GM13977 (cell line): Measurements from ENCODE around the gene KARS1.

Source experiments
- DNase-seq: peaks from one replicate; pipeline ENCODE4 v3.0.0; 2012; ENCODE audit warnings: low spot score
- in situ Hi-C: fragments of 300-500 bp; cut with MboI; formaldehyde crosslinking; loops from one replicate; pipeline ENCODE4 v1.12.0; 2022; ENCODE audit warnings: low sequenced_read_pairs, low pct_unique_long_range_greater_than_20kb, mixed read lengths, inconsistent platforms; ENCODE audit not compliant: unreplicated experiment
- TF ChIP-seq, protein P1 (sequence below): IDR thresholded peaks from 2 replicates; pipeline ENCODE4 v1.5.1; 2012; ENCODE audit warnings: mild to moderate bottlenecking, control low read depth; ENCODE audit not compliant: insufficient read depth; ENCODE audit errors: extremely low read depth, missing control alignments

KARS1 gene

DNA sequence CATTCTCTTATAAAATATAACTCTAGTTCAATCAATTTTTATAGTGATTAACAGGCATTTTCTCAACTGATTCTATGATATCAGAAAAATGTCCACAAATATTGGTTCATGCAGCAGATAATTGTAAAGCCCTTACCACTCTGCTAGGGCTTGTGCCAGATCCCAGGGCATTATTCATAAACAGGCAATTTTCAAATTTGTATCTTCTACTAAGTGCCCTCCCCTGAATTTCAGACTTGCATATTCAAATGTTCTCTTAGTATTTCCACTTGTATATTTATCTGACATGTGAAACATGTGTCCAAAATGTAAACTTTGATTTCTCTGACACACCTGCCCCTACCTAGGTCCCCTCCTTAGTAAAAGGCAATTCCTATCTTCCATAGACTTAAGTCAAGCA, 20.0 kb upstream of the KARS1 start:
- DNase-seq: no peak
- in situ Hi-C loops: loop anchor here (25.0 kb wide), 1 partner anchor 95 kb away; no protein-coding TSS in a partner anchor
- TF ChIP-seq, protein P1, sequence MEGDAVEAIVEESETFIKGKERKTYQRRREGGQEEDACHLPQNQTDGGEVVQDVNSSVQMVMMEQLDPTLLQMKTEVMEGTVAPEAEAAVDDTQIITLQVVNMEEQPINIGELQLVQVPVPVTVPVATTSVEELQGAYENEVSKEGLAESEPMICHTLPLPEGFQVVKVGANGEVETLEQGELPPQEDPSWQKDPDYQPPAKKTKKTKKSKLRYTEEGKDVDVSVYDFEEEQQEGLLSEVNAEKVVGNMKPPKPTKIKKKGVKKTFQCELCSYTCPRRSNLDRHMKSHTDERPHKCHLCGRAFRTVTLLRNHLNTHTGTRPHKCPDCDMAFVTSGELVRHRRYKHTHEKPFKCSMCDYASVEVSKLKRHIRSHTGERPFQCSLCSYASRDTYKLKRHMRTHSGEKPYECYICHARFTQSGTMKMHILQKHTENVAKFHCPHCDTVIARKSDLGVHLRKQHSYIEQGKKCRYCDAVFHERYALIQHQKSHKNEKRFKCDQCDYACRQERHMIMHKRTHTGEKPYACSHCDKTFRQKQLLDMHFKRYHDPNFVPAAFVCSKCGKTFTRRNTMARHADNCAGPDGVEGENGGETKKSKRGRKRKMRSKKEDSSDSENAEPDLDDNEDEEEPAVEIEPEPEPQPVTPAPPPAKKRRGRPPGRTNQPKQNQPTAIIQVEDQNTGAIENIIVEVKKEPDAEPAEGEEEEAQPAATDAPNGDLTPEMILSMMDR: no peak

DNA sequence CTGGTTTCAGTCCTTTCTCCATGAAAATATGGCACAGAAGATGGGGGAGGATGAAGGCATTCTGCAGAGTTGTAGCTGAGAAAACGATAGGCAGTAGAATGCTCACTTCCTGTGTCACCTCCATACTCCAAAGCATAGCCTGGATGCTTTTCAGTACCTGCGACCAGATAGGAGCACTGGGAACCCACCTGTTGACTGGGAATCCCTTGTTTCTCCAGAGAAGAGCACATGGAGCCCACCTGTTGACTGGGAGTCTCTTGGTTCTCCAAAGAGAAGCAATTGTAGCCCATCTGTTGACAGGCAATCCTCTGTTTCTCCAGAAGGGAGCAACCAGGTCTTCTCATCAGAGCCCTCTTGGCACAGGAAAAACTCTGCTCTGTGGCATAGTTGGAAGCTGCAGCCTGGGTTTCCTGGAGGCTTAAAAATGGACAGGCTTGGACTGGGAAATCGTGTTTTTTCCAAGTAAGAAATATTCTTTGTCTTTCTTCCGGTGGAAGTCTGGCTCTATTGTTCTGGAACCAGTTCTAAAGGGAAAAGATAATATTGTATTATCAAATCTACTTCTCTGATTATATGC, 13.3 kb upstream of the KARS1 start:
- TF ChIP-seq, protein P1: no peak
- in situ Hi-C loops: loop anchor here (25.0 kb wide), 1 partner anchor 101 kb away; no protein-coding TSS in a partner anchor
- DNase-seq: no peak

DNA sequence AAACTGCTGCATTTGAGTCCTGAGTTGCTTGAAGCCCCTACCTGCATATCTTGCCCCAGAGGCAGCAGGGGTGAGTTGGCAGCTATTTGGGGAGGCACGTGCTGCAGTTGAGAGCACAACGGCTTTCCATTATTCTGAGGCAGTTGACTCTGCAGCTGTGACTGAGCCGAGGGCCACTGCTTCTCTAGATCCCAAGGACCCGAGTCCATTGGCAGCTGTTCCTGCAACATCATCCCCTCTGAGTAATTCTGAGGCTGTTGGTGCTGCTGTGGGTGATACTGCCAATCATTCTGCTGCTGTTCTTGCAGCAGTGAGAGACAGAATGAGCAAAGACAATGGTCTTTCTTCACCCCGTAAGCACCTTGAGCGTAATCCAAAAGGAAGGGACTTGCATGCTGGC, 12.9 kb upstream of the KARS1 start:
- in situ Hi-C loops: loop anchor here (25.0 kb wide), 1 partner anchor 102 kb away; no protein-coding TSS in a partner anchor
- DNase-seq: no peak
- TF ChIP-seq, protein P1: no peak

DNA sequence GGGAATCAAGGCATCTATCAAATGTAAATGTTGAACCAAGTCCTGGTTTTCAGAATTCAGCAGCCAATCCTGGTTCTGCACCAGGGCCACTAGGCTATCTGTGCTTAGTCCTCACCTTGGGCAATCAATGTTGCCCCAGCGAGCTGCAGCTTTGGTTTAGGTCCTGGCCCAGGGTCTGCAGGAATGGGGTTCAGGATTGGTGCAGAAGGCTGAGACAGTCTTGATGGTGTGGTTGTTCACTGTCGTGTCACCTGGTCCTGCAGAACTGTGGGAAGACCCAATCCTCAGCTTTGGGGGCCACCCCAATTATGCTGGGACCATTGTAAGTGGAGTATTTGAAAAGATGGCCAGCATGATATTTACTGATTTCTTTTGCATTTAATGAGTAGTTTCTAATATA, 10.7 kb upstream of the KARS1 start:
- DNase-seq: no peak
- TF ChIP-seq, protein P1: no peak
- in situ Hi-C loops: loop anchor here (25.0 kb wide), 1 partner anchor 104 kb away; no protein-coding TSS in a partner anchor

DNA sequence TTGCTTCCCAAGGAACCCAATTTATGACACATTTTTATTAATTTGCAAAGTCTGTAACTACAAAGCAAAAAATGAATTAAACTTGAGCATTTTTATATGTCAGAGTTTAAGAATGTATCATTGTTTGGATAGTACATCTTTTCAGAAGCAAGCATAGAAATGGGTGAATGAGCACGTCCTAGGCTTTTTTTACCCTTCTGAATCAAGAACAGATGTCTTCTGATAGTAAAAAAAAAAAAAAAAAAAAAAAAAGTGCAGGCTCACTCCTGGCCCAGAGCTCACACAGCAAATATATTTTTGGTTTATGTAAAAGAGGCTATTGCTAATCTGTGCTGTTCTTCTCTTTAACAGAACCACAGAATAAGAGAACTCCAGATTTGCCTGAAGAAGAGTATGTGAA, 6.5 kb upstream of the KARS1 start:
- TF ChIP-seq, protein P1: no peak
- in situ Hi-C loops: loop anchor here (25.0 kb wide), 1 partner anchor 108 kb away; no protein-coding TSS in a partner anchor
- no peak for DNase-seq

DNA sequence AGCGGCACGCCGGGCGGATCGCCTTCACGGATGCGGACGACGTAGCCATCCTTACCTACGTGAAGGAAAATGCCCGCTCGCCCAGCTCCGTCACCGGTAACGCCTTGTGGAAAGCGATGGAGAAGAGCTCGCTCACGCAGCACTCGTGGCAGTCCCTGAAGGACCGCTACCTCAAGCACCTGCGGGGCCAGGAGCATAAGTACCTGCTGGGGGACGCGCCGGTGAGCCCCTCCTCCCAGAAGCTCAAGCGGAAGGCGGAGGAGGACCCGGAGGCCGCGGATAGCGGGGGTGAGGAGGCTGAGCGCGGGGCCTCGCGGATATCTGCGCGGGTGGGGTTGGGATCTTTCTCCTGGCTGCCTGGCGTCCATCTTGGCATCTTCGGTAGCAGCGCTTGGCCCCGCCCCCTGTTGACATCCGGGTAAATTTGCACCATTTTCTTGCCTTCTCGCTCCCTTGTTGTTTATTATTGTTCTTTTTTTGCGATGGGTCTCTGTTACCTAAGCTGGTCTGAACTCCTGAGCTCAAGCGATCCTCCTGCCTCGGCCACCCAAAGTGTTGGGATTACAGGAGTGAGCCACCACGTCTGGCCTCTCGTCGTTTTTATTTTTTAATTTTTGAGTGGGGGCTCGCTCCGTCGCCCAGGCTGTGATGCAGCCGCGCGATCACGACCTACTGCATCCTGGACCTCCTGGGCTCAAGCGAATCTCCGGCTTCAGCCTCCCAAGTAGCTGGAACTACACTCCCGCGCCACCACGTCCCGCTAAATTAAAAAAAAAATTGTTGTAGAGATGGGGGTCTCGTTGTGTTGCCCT, 1.0 kb upstream of the KARS1 start:
- peak; percentile 78 for DNase-seq
- TF ChIP-seq, protein P1: no peak
- in situ Hi-C loops: no loop called here
